ENCODE measurements around the gene MYO7A.

Gene MYO7A

GRCh38 chr11:77171885-77172665, 44.0 kb downstream of the MYO7A start:
- Histone ChIP-seq H3K9me3 (ENCODE audit: insufficient read depth, low read length, severe bottlenecking) (no peaks in the 10 kb centered on the region), H3K9ac (ENCODE audit: low read depth, low read length) (no peak overlapping the region), H2AFZ (ENCODE audit: low read depth, low read length) (no peak overlapping the region), H3K27ac (ENCODE audit: low read length) (no peak overlapping the region), H3K4me3 (ENCODE audit: low read depth in 1 of 2, low read length in 2 of 2) (no peak overlapping the region), H3K79me2 (ENCODE audit: insufficient read depth, low read length) (no peaks in the 10 kb centered on the region), H3K36me3 (ENCODE audit: insufficient read depth, low read length) (no peaks in the 10 kb centered on the region), H4K20me1 (ENCODE audit: insufficient read depth, low read length) (no peaks in the 10 kb centered on the region; the same call in 1 of the 2 replicates), H3K4me2 (ENCODE audit: insufficient read depth, low read length) (no peak overlapping the region), H3K4me1 (ENCODE audit: insufficient read depth, low read length) (no peaks in the 10 kb centered on the region), H3K27me3 (ENCODE audit: insufficient read depth, low read length, poor library complexity) (no peaks in the 10 kb centered on the region)
- no peak for TF ChIP-seq CTCF (IDR thresholded peaks at IDR 0.05; ENCODE audit: borderline replicate concordance, extremely low read depth, low read length, poor library complexity, severe bottlenecking)
- TF ChIP-seq EZH2 (IDR thresholded peaks at IDR 0.05; ENCODE audit: borderline replicate concordance, low read depth, low read length, severe bottlenecking) = no peak
- no peak for ATAC-seq (ENCODE audit: insufficient read depth, low read depth)
- no peak for DNase-seq

- DNase-seq (no peak), ATAC-seq (ENCODE audit: insufficient read depth, low read depth) (no peak)
- no peak overlapping the region for H3K4me2 ChIP-seq (ENCODE audit: insufficient read depth, low read length)
- no peaks in the 10 kb centered on the region for H3K9me3 ChIP-seq (ENCODE audit: insufficient read depth, low read length, severe bottlenecking)
- no peaks in the 10 kb centered on the region; the same call in 1 of the 2 replicates for H4K20me1 ChIP-seq (ENCODE audit: insufficient read depth, low read length)
- no peak overlapping the region for H3K9ac ChIP-seq (ENCODE audit: low read depth, low read length)
- no peaks in the 10 kb centered on the region for H3K79me2 ChIP-seq (ENCODE audit: insufficient read depth, low read length)
- TF ChIP-seq EZH2 (IDR thresholded peaks at IDR 0.05; ENCODE audit: borderline replicate concordance, low read depth, low read length, severe bottlenecking) (no peak), CTCF (IDR thresholded peaks at IDR 0.05; ENCODE audit: borderline replicate concordance, extremely low read depth, low read length, poor library complexity, severe bottlenecking) (no peak)
- H3K27me3 ChIP-seq (ENCODE audit: insufficient read depth, low read length, poor library complexity) = no peaks in the 10 kb centered on the region
- H3K27ac ChIP-seq (ENCODE audit: low read length) = no peak overlapping the region
- H3K36me3 ChIP-seq (ENCODE audit: insufficient read depth, low read length) = no peaks in the 10 kb centered on the region
- H3K4me1 ChIP-seq (ENCODE audit: insufficient read depth, low read length) = no peaks in the 10 kb centered on the region
- H2AFZ ChIP-seq (ENCODE audit: low read depth, low read length) = no peak overlapping the region
- H3K4me3 ChIP-seq (ENCODE audit: low read depth in 1 of 2, low read length in 2 of 2) = no peak overlapping the region
These were observed 44.6 kb downstream of the MYO7A start for GRCh38 chr11:77172666-77172982.

GRCh38 chr11:77173494-77173893, 45.4 kb downstream of the MYO7A start:
- no peak overlapping the region for H3K27ac ChIP-seq (ENCODE audit: low read length)
- H3K4me1 ChIP-seq (ENCODE audit: insufficient read depth, low read length) = no peaks in the 10 kb centered on the region
- no peaks in the 10 kb centered on the region; the same call in 1 of the 2 replicates for H4K20me1 ChIP-seq (ENCODE audit: insufficient read depth, low read length)
- DNase-seq = no peak
- no peaks in the 10 kb centered on the region for H3K9me3 ChIP-seq (ENCODE audit: insufficient read depth, low read length, severe bottlenecking)
- no peak overlapping the region for H2AFZ ChIP-seq (ENCODE audit: low read depth, low read length)
- ATAC-seq (ENCODE audit: insufficient read depth, low read depth) = no peak
- no peak for TF ChIP-seq EZH2 (IDR thresholded peaks at IDR 0.05; ENCODE audit: borderline replicate concordance, low read depth, low read length, severe bottlenecking)
- TF ChIP-seq CTCF (IDR thresholded peaks at IDR 0.05; ENCODE audit: borderline replicate concordance, extremely low read depth, low read length, poor library complexity, severe bottlenecking) = no peak
- no peaks in the 10 kb centered on the region for H3K79me2 ChIP-seq (ENCODE audit: insufficient read depth, low read length)
- no peak overlapping the region for H3K4me3 ChIP-seq (ENCODE audit: low read depth in 1 of 2, low read length in 2 of 2)
- H3K36me3 ChIP-seq (ENCODE audit: insufficient read depth, low read length) = no peaks in the 10 kb centered on the region
- no peaks in the 10 kb centered on the region for H3K27me3 ChIP-seq (ENCODE audit: insufficient read depth, low read length, poor library complexity)
- no peak overlapping the region for H3K9ac ChIP-seq (ENCODE audit: low read depth, low read length)
- no peak overlapping the region for H3K4me2 ChIP-seq (ENCODE audit: insufficient read depth, low read length)

Measured in DND-41 (cell line).